H9 (cell line): ENCODE data around the gene KIF19. TPM values are rescaled to one million over a fixed set of nuclear protein-coding genes. Genes with fewer than 3 reads are reported as not detected.

Experiments used
- DNase-seq: peaks from one replicate; pipeline ENCODE4 v3.0.0-alpha.2; 2017
- H2AFZ ChIP-seq: one replicate; pipeline ENCODE4 v1.6.1; 2013; ENCODE audit warnings: mild to moderate bottlenecking, low read length, control low read depth, moderate library complexity
- H2AK5ac ChIP-seq: 2 replicates; pipeline ENCODE4 v1.6.1; 2013; ENCODE audit warnings: low read length, control low read depth, mixed read lengths; ENCODE audit not compliant: insufficient read length
- H2BK120ac ChIP-seq: one replicate; pipeline ENCODE4 v1.6.1; 2013; ENCODE audit warnings: low read depth, mild to moderate bottlenecking, low read length, control low read depth, inconsistent platforms; ENCODE audit not compliant: poor library complexity, severe bottlenecking
- H2BK12ac ChIP-seq: 2 replicates; pipeline ENCODE4 v1.6.1; 2013; ENCODE audit warnings: low read length, control low read depth, mixed read lengths, low read depth; ENCODE audit not compliant: insufficient read length
- H2BK15ac ChIP-seq: 2 replicates; pipeline ENCODE4 v1.6.1; 2013; ENCODE audit warnings: low read depth, low read length, control low read depth
- H2BK20ac ChIP-seq: one replicate; pipeline ENCODE4 v1.6.1; 2013; ENCODE audit warnings: low read depth, mild to moderate bottlenecking, low read length, control low read depth, inconsistent platforms; ENCODE audit not compliant: poor library complexity, severe bottlenecking
- H2BK5ac ChIP-seq: 2 replicates; pipeline ENCODE4 v1.6.1; 2013; ENCODE audit warnings: low read length, control low read depth, mixed read lengths; ENCODE audit not compliant: insufficient read length
- H3K14ac ChIP-seq: 2 replicates; pipeline ENCODE4 v1.6.1; 2013; ENCODE audit warnings: low read length, control low read depth; ENCODE audit not compliant: insufficient read depth
- H3K18ac ChIP-seq: 2 replicates; pipeline ENCODE4 v1.6.1; 2013; ENCODE audit warnings: low read depth, mild to moderate bottlenecking, mixed read lengths, low read length, control low read depth; ENCODE audit not compliant: insufficient read length
- H3K23ac ChIP-seq: 2 replicates; pipeline ENCODE4 v1.6.1; 2013; ENCODE audit warnings: low read length, control low read depth, mixed read lengths, low read depth; ENCODE audit not compliant: insufficient read length
- H3K23me2 ChIP-seq: 2 replicates; pipeline ENCODE4 v1.6.1; 2013; ENCODE audit warnings: low read depth, mild to moderate bottlenecking, mixed read lengths, low read length, control low read depth; ENCODE audit not compliant: insufficient read length, poor library complexity, severe bottlenecking
- H3K27ac ChIP-seq: 2 replicates; pipeline ENCODE4 v1.5.1; 2013; ENCODE audit warnings: low read length, control low read depth, mixed read lengths, low read depth; ENCODE audit not compliant: insufficient read length
- H3K27me3 ChIP-seq: 2 replicates; pipeline ENCODE4 v1.6.1; 2013; ENCODE audit warnings: low read length, control low read depth, inconsistent platforms; ENCODE audit not compliant: insufficient read depth
- H3K4ac ChIP-seq: 2 replicates; pipeline ENCODE4 v1.6.1; 2013; ENCODE audit warnings: low read depth, mild to moderate bottlenecking, control low read depth, inconsistent platforms, low read length, moderate library complexity
- H3K4me1 ChIP-seq: 2 replicates; pipeline ENCODE4 v1.6.1; 2013; ENCODE audit warnings: low read length, control low read depth, inconsistent platforms; ENCODE audit not compliant: insufficient read depth
- H3K4me2 ChIP-seq: 2 replicates; pipeline ENCODE4 v1.6.1; 2013; ENCODE audit warnings: low read length, control low read depth, mixed read lengths; ENCODE audit not compliant: insufficient read length, insufficient read depth
- H3K56ac ChIP-seq: 2 replicates; pipeline ENCODE4 v1.6.1; 2013; ENCODE audit warnings: low read depth, mild to moderate bottlenecking, mixed read lengths, low read length, control low read depth; ENCODE audit not compliant: insufficient read length
- H3K79me1 ChIP-seq: 2 replicates; pipeline ENCODE4 v1.6.1; 2013; ENCODE audit warnings: low read depth, mild to moderate bottlenecking, moderate library complexity, low read length, control low read depth, inconsistent platforms; ENCODE audit not compliant: insufficient read depth, poor library complexity, severe bottlenecking
- H3K79me2 ChIP-seq: 2 replicates; pipeline ENCODE4 v1.6.1; 2013; ENCODE audit warnings: low read length, control low read depth, inconsistent platforms; ENCODE audit not compliant: insufficient read depth
- H3K9ac ChIP-seq: 2 replicates; pipeline ENCODE4 v1.6.1; 2013; ENCODE audit warnings: low read length, control low read depth, mixed read lengths; ENCODE audit not compliant: insufficient read length; ENCODE audit errors: extremely low read depth
- H3K9me3 ChIP-seq: one replicate; pipeline ENCODE4 v1.6.1; 2013; ENCODE audit warnings: low read depth, low read length, inconsistent platforms; ENCODE audit not compliant: control insufficient read depth
- H3T11ph ChIP-seq: one replicate; pipeline ENCODE4 v1.6.1; 2013; ENCODE audit warnings: mild to moderate bottlenecking, low read length, control low read depth, inconsistent platforms
- H4K20me1 ChIP-seq: one replicate; pipeline ENCODE4 v1.6.1; 2013; ENCODE audit not compliant: control insufficient read depth, insufficient read length, insufficient read depth
- H4K5ac ChIP-seq: 2 replicates; pipeline ENCODE4 v1.6.1; 2013; ENCODE audit warnings: low read depth, mild to moderate bottlenecking, mixed read lengths, low read length, control low read depth; ENCODE audit not compliant: insufficient read length
- H4K8ac ChIP-seq: replicated peaks from 2 replicates; pipeline ENCODE4 v1.6.1; 2013; ENCODE audit warnings: low read length, control low read depth, mixed read lengths, low read depth; ENCODE audit not compliant: insufficient read length
- H4K91ac ChIP-seq: 2 replicates; pipeline ENCODE4 v1.6.1; 2013; ENCODE audit warnings: low read depth, mild to moderate bottlenecking, moderate library complexity, mixed read lengths, low read length, control low read depth; ENCODE audit not compliant: insufficient read length
- H3K27ac Mint-ChIP-seq, 3 experiments: 2 replicates in 2 of 3; 3 replicates in 1 of 3; pipeline ENCODE4 v1.8.0; 2020 to 2021; ENCODE audit warnings: mixed read lengths in 3 of 3, mild to moderate bottlenecking in 1 of 3, moderate library complexity in 1 of 3
- H3K27me3 Mint-ChIP-seq: 2 replicates; pipeline ENCODE4 v1.8.0; 2021; ENCODE audit warnings: low read depth, mild to moderate bottlenecking, moderate library complexity, mixed read lengths
- H3K36me3 Mint-ChIP-seq, 3 experiments: 2 replicates in 2 of 3; 3 replicates in 1 of 3; pipeline ENCODE4 v1.8.0; 2020 to 2021; ENCODE audit warnings: low read depth in 3 of 3, mixed read lengths in 3 of 3; ENCODE audit not compliant: insufficient read depth in 1 of 3
- H3K4me1 Mint-ChIP-seq, 2 experiments: 2 replicates each; pipeline ENCODE4 v1.8.0; 2020; ENCODE audit warnings: mixed read lengths in 2 of 2
- H3K4me3 Mint-ChIP-seq, 2 experiments: 2 replicates in 1 of 2; 3 replicates in 1 of 2; pipeline ENCODE4 v1.8.0; 2020 to 2021; ENCODE audit warnings: mild to moderate bottlenecking in 2 of 2, mixed read lengths in 2 of 2, moderate library complexity in 1 of 2
- H3K9me3 Mint-ChIP-seq, 2 experiments: 2 replicates in 1 of 2; 3 replicates in 1 of 2; pipeline ENCODE4 v1.8.0; 2020; ENCODE audit warnings: mild to moderate bottlenecking in 2 of 2, mixed read lengths in 2 of 2, moderate library complexity in 1 of 2
- WGBS: extraction: QIAGEN DNeasy Blood & Tissue Kit; methylation state at CpG from one replicate; pipeline ENCODE4 v1.1.7; 2013; ENCODE audit warnings: missing lambda C conversion rate, low lambda C conversion rate, mixed read lengths; ENCODE audit not compliant: insufficient read length; ENCODE audit errors: extremely low coverage; 5-methylcytosine and 5-hydroxymethylcytosine counted together
- total RNA-seq: library from RNA; stranded (reverse); gene quantifications from 2 replicates; pipeline ENCODE4 v1.2.1, GENCODE V29; 2021
- TF ChIP-seq, protein P1 (sequence below): fragments of 200-600 bp; sonication (generic); conservative IDR thresholded peaks from 3 replicates; pipeline ENCODE4 v1.8.0; 2021; ENCODE audit warnings: antibody characterized with exemption, mild to moderate bottlenecking

The KIF19 gene
- total RNA-seq, 1 experiment from 2014 or later = 0.13 TPM

DNA sequence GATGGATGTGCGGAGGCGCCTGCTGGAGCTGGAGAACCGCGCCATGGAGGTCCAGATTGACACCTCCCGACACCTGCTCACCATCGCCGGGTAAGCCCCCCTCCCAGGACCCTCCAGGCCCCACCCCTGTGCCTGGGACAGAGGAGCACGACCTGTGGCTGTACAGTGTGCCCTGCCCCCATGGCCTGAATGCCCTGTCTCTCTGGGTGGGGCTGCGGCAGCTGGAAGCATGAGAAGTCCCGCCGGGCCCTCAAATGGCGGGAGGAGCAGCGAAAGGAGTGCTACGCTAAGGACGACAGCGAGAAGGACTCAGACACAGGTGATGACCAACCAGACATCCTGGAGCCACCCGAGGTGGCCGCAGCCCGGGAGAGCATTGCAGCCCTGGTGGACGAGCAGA is 24.5 kb downstream of the KIF19 start:
- Histone ChIP-seq H2BK12ac (no peak overlapping the region), H3K79me1 (no peaks in the 10 kb centered on the region), H4K20me1 (no peaks in the 10 kb centered on the region), H3K4ac (no peak overlapping the region), H3K9ac (no peak overlapping the region), H3K79me2 (no peaks in the 10 kb centered on the region), H2BK120ac (no peak overlapping the region), H2AK5ac (no peak overlapping the region), H2AFZ (no peak overlapping the region), H3K14ac (no peak overlapping the region), H3K9me3 (no peaks in the 10 kb centered on the region), H3K4me1 (no peaks in the 10 kb centered on the region), H2BK20ac (no peak overlapping the region), H3K27ac (no peak overlapping the region), H2BK15ac (no peak overlapping the region), H4K91ac (no peak overlapping the region), H3K4me2 (no peak overlapping the region), H4K5ac (no peak overlapping the region), H3K23ac (no peak overlapping the region), H3T11ph (no peak overlapping the region), H3K18ac (no peak overlapping the region), H2BK5ac (no peak overlapping the region), H4K8ac (no peak overlapping the region), H3K56ac (no peak overlapping the region), H3K23me2 (no peaks in the 10 kb centered on the region), H3K27me3 (peaks cover 13% of the 10 kb centered on the region; the same call in 1 of the 2 replicates)
- Mint-ChIP-seq H3K27ac (no peak overlapping the region; a peak in 1 of 7 replicates), H3K27me3 (peaks cover 84% of the 10 kb centered on the region), H3K4me3 (no peak overlapping the region), H3K4me1 (peaks cover 3 to 14% of the 10 kb centered on the region in 2 experiments; a peak in 3 of 4 replicates), H3K36me3 (no peaks in the 10 kb centered on the region), H3K9me3 (no peaks in the 10 kb centered on the region)
- no CpG with 5 or more reads among the region's 20 CpGs for WGBS
- DNase-seq = no peak
- TF ChIP-seq, protein P1, sequence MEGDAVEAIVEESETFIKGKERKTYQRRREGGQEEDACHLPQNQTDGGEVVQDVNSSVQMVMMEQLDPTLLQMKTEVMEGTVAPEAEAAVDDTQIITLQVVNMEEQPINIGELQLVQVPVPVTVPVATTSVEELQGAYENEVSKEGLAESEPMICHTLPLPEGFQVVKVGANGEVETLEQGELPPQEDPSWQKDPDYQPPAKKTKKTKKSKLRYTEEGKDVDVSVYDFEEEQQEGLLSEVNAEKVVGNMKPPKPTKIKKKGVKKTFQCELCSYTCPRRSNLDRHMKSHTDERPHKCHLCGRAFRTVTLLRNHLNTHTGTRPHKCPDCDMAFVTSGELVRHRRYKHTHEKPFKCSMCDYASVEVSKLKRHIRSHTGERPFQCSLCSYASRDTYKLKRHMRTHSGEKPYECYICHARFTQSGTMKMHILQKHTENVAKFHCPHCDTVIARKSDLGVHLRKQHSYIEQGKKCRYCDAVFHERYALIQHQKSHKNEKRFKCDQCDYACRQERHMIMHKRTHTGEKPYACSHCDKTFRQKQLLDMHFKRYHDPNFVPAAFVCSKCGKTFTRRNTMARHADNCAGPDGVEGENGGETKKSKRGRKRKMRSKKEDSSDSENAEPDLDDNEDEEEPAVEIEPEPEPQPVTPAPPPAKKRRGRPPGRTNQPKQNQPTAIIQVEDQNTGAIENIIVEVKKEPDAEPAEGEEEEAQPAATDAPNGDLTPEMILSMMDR = no peak
